GM19193 (cell line): Measurements from ENCODE around the gene B3GALNT2.

Experiments used
- POLR2A ChIP-seq: IDR thresholded peaks from 4 replicates; pipeline ENCODE4 v1.6.1; 2011; ENCODE audit not compliant: insufficient read depth, insufficient read length; ENCODE audit errors: extremely low read depth

The B3GALNT2 gene

DNA sequence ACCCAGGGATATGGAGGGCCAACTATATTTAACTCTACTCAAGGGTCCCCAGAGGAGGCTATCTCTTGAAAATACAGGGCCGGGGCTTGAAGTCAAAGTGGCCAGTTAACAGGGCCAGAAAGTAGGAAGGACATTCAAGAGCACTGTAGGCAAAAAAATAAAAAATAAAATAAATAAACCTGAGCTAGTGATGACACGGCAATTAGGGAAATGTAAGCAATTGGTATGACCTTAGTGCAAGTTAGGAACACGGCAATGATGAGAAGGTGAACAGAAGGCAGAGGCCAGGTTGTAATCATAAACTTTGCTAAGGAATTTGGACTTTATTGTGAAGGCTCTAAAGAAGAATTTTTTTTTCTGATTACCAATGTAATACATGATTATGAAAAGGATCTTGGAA is 3.4 kb upstream of the B3GALNT2 start:
- no peak for TF ChIP-seq POLR2A

- TF ChIP-seq POLR2A: peak; percentile 74
Observed at GRCh38 chr1:235504494-235505222, 406 bp upstream of the B3GALNT2 start.

DNA sequence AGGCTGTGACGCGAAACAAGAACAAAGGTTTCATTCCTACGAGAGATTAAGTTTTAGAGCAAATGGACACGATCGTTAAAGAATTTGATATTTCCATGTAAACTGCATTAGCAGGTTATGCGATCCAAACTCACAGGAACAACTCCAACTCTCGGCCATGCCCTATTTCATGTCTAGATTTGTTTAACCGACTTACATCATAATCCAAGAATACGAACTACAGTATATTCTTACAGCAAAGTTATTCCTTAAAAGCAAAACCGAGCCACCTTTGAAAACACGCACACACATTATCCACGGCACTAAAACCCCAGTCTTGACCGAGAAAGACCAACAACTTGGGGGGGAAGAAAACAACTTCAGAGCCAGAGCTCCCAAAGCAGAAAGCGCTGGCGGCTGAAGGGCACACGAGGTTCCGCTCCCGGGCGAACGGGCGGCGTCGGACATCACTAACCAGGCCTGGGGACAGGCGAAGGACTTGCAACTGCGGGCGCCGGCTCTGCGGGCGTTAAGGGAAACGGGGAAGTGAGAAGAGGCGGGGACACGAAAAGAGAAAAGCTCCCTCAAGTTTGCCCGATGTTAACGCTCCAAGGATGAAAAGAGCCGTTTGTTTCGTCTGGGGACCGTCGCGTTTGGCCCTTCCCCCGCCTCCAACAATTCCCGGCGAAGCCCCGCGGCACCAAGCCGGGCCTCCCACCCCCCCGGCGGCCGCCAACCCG is 690 bp downstream of the B3GALNT2 start:
- TF ChIP-seq POLR2A: no peak

GRCh38 chr1:235502601-235503402 is 1.4 kb downstream of the B3GALNT2 start:
- TF ChIP-seq POLR2A: no peak

GRCh38 chr1:235500971-235501540 is 3.2 kb downstream of the B3GALNT2 start:
- no peak for TF ChIP-seq POLR2A

GRCh38 chr1:235495551-235495950 is 8.7 kb downstream of the B3GALNT2 start:
- no peak for TF ChIP-seq POLR2A

- no peak for TF ChIP-seq POLR2A
Observed at GRCh38 chr1:235495030-235495429, 9.2 kb downstream of the B3GALNT2 start.

DNA sequence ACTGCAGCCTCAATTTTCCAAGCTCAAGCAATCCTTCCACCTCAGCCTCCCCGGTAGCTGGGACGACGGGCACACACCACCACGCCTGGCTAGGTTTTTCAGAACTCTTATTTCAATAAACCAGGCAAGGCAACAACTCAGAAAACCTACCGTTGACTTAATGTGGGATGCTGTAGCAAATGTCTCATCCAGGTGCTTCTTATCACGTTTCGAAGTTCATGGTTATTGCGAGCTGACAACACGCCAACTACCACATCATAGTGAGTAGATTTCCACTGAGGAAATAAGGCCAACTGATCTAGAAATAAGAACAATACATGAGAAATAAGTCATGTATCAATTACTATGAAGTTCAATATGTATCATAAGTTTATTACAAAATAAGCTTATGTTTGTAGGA is 9.7 kb downstream of the B3GALNT2 start:
- TF ChIP-seq POLR2A: no peak

DNA sequence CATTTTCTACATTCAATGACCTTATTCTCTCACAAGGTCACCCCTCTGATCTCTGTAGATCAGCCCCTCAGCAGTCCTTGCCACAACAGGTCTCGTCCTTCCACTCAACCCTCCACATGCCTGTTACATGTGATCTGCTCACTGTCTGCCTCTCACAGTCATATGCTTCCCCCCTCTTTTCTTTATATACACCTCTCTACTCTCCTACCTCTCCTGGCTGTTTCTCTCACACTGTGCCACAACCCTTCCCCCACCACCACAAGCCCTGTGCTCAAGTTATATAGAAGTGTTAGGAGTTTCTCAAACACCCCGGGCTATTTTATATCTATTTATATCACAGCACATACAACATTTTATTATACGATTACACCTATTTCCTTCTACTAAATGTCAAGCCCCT is 12.6 kb downstream of the B3GALNT2 start:
- no peak for TF ChIP-seq POLR2A

- no peak for TF ChIP-seq POLR2A
Observed at GRCh38 chr1:235486321-235486720, 17.9 kb downstream of the B3GALNT2 start.

GRCh38 chr1:235485558-235485957 is 18.7 kb downstream of the B3GALNT2 start:
- TF ChIP-seq POLR2A: no peak

GRCh38 chr1:235483090-235483489 is 21.2 kb downstream of the B3GALNT2 start:
- no peak for TF ChIP-seq POLR2A

DNA sequence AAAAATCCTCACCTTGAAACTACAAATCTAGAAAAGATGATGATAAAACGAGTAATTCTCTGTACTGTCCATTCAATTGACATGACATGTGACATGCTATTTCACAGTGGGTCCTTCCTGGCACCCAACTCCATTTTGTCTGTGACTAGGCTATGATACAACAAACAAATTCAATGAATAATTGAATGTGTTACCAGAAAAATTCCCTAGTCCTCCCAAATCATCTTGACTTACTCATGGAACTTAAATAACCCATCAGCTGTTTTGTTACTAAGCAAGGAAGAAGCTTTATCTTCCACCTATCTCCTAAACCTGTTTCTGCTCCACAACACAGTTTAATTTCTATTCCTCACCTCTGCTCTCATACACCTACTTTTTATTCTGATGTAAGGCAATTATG is 30.4 kb downstream of the B3GALNT2 start:
- no peak for TF ChIP-seq POLR2A

GRCh38 chr1:235470741-235471439 is 33.4 kb downstream of the B3GALNT2 start:
- no peak for TF ChIP-seq POLR2A
